NCI-H1048 (cell line): ENCODE results near the gene MAOA.
"Not testable (repeated sequence)": the region's sequence is repeated elsewhere in the genome, so short reads cannot be mapped to it uniquely, and the experiment has no call there.

Experiments used
- DNase-seq: peaks from one replicate; lab custom pipeline; 2025; lab: John Stamatoyannopoulos, UW

Gene MAOA

DNA sequence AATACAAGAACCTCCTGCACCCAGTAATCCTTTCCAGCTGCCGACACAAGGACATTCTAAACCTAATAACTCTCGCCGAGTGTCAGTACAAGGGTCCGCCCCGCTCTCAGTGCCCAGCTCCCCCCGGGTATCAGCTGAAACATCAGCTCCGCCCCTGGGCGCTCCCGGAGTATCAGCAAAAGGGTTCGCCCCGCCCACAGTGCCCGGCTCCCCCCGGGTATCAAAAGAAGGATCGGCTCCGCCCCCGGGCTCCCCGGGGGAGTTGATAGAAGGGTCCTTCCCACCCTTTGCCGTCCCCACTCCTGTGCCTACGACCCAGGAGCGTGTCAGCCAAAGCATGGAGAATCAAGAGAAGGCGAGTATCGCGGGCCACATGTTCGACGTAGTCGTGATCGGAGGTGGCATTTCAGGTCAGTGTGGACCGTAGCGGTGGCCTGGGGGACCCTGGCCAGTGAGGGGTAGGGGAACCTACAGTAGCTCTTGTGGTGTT lies at the start of gene MAOA:
Gene MAOA, plus strand, starts transcription at position 295 of the 490 bp plus-strand sequence. Its CDS starts 43 bp downstream, at position 338.
- DNase-seq: no peak

DNA sequence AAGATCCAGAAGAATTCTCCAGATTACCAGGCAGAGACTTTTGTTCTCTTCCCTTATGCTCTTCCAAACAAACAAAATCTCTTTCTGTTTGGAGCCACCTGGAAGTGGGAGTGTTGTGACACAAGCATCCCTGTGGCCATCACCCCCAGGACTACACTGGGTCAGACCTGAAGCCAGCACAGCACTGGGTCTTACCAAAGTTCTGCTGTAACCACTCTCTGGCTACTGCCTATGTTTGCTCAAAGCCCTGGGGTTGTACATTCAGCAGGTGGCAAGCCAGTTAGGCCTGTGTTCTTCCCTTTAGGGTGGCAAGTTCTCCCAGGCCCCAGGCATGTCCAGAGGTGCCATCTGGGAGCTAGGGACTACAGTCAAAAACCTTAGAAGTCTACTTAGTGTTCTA lies 43.7 kb upstream of the MAOA start:
- no peak for DNase-seq

DNA sequence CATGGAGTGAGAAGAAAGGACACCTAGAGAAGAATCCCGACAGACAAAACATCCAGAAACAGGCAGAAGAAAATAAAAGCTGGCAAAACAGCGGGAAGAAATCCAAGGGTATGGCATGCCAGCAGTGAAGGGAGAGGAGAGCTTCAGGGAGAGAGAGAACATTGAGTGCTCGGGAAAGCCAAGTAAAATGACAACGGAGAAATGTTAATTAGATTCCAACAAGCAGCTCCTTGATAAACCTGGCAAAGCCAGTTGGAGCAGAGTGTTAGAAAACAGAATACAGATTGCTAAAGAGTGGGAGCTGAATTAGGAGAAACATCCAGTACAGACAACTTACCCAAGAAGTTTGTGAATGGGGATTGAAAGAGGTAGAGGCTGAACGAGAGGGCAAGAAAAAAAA lies 40.4 kb upstream of the MAOA start:
- DNase-seq: no peak

DNA sequence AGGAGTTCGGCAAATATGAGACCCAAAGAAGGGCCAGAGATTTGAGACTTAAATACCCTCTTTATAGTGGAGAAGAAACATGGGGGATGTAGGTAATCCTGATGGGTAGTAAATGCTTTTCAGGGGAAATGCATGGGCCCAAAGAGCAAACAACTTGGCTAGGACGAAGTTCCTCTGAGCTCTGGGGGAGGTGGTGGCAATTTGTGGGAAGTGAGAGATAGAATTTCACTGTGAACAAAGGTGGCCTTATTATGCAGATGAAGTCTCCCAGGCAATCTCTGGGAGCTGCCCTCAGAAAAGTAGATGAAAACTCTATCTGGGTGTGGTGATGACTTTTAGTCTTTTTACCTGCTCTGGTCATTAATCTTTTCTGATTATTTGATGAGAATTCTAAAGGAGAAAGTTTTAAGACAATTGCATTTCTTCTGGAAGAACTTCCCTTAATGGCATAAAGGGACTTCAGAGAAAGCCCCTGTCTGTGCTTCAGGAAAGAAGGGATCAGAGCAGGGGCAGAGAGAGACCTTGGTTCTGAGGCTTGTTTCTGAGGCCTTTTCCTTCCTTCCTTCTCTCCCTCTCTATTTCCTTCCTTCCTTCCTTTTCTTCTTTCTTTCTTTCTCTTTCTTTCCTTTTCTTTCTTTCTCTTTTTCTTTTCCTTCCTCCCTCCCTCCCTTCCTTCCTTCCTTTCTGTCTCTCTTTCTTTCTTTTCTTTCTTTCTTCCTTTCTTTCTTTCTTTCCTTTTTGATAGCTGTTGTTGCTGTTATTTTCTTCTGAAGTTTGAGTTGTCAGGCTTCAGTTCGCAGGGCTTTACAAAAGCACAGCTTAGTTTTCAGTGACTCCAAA lies 37.5 kb upstream of the MAOA start:
- DNase-seq: no peak

DNA sequence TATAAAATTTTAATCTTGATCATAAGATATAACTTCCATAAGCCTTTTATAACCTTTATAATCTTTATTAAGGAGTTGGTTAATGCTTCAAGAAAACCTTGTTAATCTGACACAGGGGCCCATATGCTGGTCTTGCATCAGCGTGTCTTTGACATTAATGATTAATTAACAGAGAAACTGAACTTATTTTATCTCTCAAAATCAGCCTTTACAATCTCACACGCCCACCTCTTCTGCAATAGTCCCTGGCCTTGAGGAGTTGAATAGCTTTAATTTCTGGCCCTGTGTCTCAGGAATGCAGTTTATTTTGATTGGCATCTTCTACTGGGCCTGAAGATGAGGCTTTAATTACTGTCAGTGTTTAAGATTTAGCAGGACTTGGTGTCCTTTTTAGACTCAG lies 36.2 kb upstream of the MAOA start:
- DNase-seq: not testable (repeated sequence)

DNA sequence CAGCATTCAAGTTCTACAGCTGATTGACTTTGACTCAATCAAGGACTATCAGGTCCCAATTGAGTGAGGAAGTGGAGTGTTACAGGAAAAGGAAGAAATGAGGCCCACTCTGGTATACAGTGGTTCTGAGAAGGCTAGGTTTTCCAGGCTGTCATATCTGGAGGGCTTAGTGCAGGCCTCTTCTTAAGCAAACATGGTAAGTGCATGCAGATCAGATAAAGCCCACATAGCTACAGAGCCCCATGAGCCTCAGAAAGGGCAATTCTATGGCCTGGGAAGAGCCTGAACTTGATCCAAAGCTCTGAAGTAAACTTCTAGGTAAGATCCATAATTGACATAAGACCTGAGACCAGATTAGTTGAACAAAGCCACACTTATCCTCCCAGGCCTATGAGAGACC lies 29.0 kb upstream of the MAOA start:
- no peak for DNase-seq

DNA sequence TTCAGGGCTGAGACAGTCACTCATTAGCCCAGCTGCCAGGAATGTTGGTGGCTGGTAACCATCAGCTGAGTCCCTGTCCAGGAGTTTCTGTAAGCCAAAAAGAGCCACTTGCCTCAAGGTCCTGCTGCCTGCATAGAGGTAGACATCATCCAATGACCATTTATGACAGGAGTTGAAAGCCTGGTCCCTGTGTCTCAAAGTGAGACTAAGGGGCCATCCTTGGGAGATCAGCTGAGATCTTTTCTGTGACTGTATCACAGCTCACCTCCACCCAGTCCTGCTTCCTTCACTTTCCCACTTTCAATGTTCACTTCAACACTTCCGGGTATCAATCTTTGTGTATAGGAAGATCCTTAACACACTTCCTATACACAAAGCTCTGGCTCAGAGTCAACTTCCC lies 28.4 kb upstream of the MAOA start:
- DNase-seq: no peak

DNA sequence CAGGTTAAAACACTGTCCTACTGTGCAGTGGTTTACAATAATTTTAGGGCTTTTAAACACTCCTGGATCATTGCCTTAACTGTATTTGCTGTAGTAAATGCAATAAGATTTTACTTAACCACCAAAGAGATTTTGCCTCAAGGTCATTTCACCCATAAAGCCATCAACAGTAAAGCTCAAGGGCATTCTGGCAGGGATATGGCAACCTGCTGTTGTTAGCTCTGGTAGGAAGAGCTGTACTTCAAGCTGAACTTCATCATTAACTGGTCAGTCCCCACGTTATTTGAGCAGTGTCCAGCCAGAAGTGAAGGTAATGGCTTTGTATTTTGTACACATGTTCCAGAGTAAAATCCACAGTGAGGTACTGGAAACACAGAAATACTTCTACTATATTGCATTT lies 26.9 kb upstream of the MAOA start:
- no peak for DNase-seq

DNA sequence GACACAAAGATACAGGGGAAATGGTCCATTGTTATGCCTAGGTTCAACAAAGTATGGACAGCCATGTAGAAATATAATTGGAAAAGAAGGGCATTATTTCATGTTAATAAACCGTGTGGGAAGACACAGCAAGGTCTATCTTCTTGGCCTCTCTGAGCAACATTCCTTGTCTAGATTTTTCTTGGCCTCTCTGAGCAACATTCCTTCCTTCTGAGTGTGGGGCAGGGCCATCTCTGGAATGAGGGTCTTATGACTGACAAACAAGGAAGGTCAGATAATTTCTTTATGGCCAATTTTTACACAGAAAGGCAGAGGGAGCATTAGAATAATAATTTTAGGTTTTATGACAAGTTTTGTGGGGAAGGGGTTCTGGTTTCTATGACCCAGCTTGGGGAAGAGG lies 24.3 kb upstream of the MAOA start:
- no peak for DNase-seq

DNA sequence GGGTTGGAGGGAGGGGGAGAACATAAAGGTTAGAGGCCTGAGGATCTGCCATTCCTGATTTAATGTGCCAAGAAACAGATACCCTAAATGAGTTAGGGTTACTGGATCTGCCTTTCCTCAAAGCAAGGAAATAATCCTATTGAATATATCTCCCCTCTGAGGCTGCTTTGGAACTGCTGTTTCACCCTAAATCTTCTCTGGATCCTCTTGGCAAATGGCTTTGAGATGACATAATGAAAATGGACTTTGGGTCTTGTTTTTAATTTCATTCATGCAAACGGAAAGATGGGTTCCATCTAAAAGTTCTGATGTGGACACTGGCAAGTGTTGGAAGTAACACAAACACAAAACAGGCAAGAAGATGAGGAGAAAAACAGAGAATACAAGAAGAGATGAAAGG lies 23.0 kb upstream of the MAOA start:
- no peak for DNase-seq

DNA sequence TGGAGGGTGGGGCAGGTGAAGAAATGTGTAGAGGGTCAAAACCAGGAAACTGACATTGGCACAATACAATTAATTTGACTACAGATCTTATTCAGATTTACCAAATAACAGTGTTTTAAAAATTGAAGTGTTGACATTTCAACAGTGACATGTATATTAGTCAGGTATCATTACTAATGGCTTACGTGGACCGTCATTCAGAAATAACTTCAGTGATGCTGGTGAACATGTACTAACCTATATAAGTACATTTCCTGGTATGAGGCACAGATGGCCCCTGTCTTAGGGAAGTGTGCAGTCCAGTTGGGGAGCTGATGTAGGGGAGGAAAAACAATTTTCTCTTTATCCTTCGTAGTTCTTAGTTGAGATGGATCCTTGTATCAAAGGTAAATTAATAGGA lies 22.3 kb upstream of the MAOA start:
- DNase-seq: no peak

DNA sequence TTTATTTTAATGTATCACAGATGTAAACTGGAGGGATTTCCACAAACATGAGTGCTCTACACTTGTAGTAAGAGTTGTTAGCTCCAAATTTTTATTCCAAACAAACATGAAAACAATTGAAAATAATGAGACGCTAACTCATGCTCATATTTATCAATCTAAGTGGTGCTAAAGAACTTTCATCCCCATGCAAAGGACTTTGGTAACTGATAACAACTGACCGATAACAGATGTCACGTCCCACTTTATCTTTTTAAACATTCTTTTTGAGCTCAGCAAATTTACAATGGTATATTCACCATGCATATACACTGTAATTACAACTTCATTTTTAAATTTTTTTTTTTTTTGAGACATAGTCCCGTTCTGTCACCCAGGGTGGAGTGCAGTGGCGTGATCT lies 15.6 kb upstream of the MAOA start:
- no peak for DNase-seq

DNA sequence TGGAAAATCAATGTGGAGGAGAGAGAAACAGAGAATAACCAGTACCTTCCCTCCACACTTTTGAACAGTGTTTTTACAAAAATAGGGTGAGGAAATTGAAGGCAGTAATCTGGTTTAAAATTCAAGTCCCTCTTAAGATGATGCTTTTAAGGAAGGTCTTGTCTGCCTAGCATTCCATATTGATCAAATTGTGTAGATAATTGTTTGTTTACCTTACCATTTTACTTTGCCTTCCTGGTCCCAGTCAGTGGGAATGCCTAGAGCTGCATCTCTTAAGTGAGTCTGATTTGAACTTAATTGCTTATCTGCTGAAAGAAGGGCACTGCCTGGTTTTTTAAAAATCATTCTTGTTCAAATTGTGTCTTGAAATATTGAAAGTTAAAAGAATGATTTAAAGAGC lies 14.4 kb upstream of the MAOA start:
- no peak for DNase-seq

DNA sequence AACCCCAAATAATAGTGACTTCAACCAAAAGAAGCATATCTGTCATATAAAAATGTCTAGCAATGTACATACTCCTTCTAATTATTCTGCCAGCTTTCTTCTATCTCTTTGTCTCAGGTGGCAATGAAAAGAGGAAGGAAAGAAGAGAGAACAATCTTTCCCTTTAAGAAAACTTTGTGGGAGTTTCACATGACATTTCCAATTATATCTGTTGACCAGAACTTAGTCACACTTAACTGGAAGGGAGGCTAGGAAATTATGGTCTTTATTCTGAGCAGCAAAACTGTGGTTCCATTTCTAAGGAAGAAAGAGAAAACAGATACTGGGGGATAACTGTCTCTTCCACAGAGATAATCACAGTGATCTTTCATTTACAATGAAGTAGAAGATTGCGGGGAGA lies 12.9 kb upstream of the MAOA start:
- no peak for DNase-seq

DNA sequence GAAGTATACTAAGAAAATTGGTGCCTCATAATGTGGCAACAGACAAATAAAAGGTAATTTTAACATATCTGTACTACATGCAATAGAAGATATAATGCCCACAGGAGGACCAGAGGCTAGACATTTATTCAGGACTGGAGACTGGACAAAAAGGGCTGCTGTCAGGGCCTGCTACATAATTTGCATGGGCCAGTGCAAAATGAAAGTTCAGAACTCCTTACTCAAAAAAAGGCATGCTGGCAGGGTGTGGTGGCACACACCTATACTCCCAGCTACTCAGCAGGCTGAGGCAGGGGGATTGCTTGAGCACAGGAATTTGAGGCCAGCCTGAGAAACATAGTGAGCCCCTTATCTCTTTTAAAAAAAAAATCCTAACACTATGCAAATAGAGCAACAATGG lies 12.4 kb upstream of the MAOA start:
- no peak for DNase-seq

DNA sequence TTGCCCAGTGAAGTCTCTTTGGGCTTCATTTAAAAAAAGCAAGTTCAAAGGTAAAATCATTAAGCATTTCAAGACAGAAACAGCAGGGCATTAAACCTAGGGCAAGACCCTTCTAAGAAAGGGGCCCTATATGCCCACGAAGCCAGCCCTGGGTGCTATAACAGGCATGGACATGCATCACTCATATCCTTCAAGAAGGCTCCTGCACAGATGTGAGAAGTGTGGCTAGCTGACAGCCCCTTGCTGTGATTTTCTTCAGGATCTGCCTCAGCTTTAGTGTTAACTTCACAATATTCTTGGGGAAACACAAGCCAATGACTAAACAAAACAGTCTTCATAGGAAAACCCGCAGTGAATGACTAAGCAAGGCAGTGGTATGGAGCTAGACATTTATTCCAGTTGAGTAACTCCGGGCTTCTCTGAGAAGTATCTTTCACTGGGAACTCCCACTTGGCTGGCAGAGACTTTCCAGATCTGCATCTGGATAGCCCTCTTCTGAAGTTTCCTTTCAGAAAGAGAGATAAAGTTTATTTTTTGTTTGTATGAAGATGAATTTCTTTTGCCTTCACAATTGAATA lies 11.9 kb upstream of the MAOA start:
- DNase-seq: no peak

DNA sequence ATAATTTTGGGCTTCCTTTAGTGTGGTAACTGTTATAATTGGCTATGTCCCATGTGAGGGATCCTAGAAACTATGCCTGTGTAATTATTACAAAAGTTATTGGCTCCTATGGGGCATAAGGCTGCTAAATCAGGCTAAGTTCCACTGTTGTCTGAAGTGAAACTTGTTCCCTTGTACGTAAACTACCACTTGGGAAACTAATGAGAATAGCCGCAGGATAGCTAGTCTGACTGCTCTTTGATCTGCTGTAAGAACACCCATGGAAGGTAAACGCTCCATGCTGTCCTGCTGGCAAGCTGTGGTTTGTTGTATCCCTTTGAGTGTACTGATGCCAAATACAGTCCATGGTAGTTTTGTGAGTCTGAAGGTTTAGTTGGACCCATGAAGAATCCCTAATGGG lies 9.3 kb upstream of the MAOA start:
- DNase-seq: no peak

DNA sequence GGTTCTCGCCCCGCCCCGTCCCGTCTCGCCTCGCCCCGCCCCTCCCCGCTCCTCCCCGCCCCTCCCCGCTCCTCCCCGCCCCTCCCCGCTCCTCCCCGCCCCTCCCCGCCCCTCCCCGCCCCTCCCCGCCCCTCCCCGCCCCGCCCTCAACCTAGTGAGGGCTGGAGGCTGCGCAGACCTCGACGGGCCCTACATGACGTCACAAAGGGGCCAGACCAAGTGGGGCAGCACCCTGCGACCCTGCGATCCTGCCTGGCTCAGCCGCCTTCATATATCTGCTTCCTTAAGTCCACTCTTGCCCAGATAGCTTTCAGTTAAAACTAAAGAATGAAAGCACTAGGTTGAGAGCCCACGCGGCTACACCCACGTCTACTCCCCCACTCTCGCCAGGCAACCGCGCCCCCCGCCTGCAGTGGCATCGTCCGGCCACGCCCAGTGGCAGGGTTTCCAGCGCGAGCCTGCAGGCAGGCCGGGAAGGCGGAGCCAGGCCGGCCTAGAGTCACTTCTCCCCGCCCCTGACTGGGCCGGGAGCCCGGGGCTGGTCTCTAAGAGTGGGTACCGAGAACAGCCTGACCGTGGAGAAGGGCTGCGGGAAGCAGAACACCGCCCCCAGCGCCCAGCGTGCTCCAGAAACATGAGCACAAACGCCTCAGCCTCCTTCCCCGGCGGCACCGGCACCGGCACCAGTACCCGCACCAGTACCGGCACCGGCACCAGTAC lies 1.5 kb upstream of the MAOA start:
- peak; percentile 27 for DNase-seq

DNA sequence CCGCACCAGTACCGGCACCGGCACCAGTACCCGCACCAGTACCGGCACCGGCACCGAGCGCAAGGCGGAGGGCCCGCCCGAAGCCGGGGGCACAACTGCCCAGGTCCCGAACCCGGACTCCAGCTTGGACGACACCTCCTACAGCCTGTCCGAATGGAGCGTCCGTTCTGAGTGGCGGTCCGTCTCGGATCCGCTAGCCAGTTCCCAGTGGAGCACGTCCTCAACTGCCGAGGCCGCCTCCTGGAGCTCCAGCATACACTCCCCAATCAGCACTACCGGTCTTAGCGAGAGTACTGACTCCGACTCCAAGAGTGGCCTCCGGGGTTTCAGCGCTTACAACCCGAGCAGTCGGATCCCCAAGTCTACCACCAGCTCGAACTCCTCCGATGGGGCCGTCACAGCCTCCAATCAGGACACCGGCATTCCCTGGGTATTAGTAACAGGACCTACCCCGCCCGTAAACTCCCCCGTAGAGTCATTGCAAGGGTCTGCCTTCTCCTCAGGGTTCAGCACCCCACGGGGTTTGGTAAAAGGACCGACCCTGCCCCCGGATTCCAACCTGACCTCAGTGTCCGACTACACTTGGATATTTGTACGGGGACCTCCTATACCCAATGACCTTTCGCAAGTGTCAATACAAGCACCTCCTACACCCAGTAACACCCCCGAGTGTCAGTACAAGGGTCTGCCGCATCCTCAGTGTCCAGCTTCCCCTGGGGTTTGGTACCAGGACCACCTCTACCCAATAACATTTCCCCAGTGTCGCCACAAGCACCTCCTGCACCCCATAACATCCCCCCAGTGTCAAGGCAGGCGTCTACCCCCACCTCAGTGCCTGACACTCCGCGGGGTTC lies 721 bp upstream of the MAOA start:
- DNase-seq: no peak

DNA sequence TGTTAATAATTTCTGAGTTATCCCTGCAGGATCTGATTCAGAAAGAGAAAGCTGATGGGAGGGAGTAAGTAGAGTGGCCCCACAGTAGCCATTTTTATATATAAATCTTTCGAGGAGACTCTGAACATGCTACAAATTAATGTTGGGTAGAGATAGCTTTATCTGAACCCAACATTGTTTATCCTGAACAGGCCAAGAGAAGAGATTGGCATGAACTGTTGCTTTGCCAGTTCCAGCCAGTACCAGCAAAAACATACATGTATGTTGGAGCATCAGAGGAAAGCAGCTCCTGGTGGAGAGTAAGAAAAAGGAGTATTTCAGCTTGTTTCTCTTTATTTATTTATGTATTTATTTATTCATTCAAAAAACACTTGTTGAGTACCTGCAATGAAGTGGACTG lies 1.6 kb downstream of the MAOA start:
- DNase-seq: no peak

DNA sequence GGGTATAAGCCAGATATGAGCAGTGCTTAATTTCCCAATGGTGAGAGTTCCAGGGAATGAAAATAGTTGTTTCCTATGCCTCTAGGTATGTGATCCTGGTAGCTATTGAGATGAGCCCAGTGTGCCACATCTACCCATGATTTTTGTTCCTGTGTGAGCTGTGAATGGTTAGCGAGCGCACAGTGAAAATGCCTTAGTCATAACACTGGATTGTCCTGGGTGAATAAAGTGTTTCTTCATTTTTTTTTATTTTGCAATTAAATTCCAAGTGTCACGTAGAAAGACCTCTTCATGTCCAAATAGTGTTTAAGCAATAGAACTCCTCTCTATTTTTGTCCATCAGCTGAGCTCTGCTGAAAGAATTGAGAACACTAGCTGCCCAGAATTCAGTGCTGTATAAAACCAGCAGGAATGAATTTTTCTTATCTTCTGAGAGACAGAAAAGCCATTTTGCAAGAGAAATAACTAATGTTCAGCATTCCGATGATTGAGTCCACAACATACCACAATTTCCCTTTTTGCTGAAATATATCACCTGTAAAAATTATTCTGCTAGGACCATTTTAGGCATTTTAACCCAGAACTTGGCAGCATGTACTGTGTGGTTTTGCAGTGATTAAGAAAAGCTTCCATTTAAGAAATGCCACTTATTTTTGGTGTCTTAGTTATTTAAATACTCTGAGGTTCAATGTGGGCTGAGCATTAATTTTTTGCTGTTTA lies 5.6 kb downstream of the MAOA start:
- no peak for DNase-seq

DNA sequence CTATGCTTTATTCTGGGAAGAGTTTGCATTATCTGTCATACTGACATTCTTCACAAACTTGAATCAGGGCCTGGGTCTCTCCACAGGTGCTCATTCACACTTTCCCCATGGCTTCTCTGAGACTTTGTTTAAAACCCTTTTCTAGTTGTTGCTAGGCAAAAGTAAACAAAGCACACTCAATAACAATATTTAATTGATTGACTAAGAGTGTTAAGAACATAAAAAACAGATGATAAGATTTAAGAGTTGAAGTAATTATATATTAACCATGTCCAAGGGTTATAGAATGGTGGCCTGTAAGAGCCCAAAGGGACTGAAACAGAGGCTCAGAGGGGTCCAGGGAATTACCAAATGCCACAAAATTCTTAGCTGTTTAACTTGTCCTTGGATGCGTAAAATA lies 7.1 kb downstream of the MAOA start:
- DNase-seq: no peak
